ENCODE data around the gene ADRB1. TPM values are rescaled to one million over a fixed set of nuclear protein-coding genes. Genes with fewer than 3 reads are reported as not detected.

Gene ADRB1
- total and polyA plus RNA-seq, 2 of the 13 experiments (the other 11 are each of a cell fraction or from before 2014, with no cell fraction given): 0.07 TPM; not detected in 1

- Histone ChIP-seq H3K4me3 (replicated peaks in 1 of 3; ENCODE audit: insufficient read depth in 1 of 3, low read depth in 2 of 3, low read length in 3 of 3) (no peak overlapping the region), H2AFZ (ENCODE audit: low read length) (no peak overlapping the region), H3K9me3 (ENCODE audit: low read length) (no peaks in the 10 kb centered on the region), H3K9ac (ENCODE audit: insufficient read depth, low read depth, low read length) (no peak overlapping the region), H3K4me1 (ENCODE audit: insufficient read depth, low read length) (no peaks in the 10 kb centered on the region), H3K36me3 (replicated peaks in 1 of 2; ENCODE audit: control insufficient read depth in 1 of 2, insufficient read depth in 2 of 2, low read length in 2 of 2) (no peaks in the 10 kb centered on the region), H3K27ac (ENCODE audit: extremely low read length, insufficient read depth, low read length) (no peak overlapping the region), H4K20me1 (ENCODE audit: insufficient read depth, low read length) (no peaks in the 10 kb centered on the region), H3K27me3 (ENCODE audit: control insufficient read depth in 1 of 2, insufficient read depth in 2 of 2, low read length in 2 of 2) (peaks cover 0 to 19% of the 10 kb centered on the region in 2 experiments; a peak in 3 of 5 replicates), H3K4me2 (ENCODE audit: low read depth, low read length) (no peak overlapping the region), H3K79me2 (ENCODE audit: insufficient read depth, low read length) (no peaks in the 10 kb centered on the region)
- TF ChIP-seq NFE2 (CRISPR knock-in tag; IDR thresholded peaks at IDR 0.05) (no peak), SRF (IDR thresholded peaks at IDR 0.05; ENCODE audit: low read depth, low read length) (no peak), ZNF737 (CRISPR knock-in tag; IDR thresholded peaks at IDR 0.05; ENCODE audit: borderline replicate concordance) (no peak), DZIP1 (CRISPR knock-in tag; IDR thresholded peaks at IDR 0.05) (no peak), ZNF263 (CRISPR knock-in tag; IDR thresholded peaks at IDR 0.05) (no peak), NCOA5 (CRISPR knock-in tag; IDR thresholded peaks at IDR 0.05) (no peak), KAT7 (CRISPR knock-in tag; IDR thresholded peaks at IDR 0.05; ENCODE audit: borderline replicate concordance) (no peak), JUNB (CRISPR knock-in tag; IDR thresholded peaks at IDR 0.05; ENCODE audit: borderline replicate concordance) (no peak), CBX2 (IDR thresholded peaks at IDR 0.05; ENCODE audit: low read depth, low read length) (no peak), CBX2 (CRISPR knock-in tag; IDR thresholded peaks at IDR 0.05; ENCODE audit: low read depth) (no peak)
- no peak for FAIRE-seq
- 54% methylated on average over 9 of the region's 9 CpGs for WGBS (ENCODE audit: low lambda C conversion rate)
- ChIA-PET POLR2A (no interaction called here), CTCF (ENCODE audit: low intra/inter-chr PET ratio, low total read pairs) (no interaction called here)
- no peak for ATAC-seq
- intact Hi-C loops (cut with micrococcal nuclease; ENCODE audit: unreplicated experiment) (no loop called here), in situ Hi-C loops (cut with HindIII; ENCODE audit: extremely low pct_ligation_motif_present, low pct_unique_long_range_greater_than_20kb) (no loop called here)
- no peak for DNase-seq (ENCODE audit: low spot score)
- BruUV-seq (replicated peaks): no TSS peak
Observed at GRCh38 chr10:114061789-114062188, 18.1 kb downstream of the ADRB1 start.

Measured in HepG2 (cell line).